ENCODE data around the gene SLC22A12. TPM values are rescaled to one million over a fixed set of nuclear protein-coding genes. Genes with fewer than 3 reads are reported as not detected.

SLC22A12 gene
- total RNA-seq, 2 donors from 2014 or later = not detected

- DNase-seq (ENCODE audit: low spot score) = peak; percentile 54
- intact Hi-C loops (cut with DNase I) = no loop called here
Observed at GRCh38 chr11:64561984-64562722, 28.9 kb upstream of the SLC22A12 start.

DNA sequence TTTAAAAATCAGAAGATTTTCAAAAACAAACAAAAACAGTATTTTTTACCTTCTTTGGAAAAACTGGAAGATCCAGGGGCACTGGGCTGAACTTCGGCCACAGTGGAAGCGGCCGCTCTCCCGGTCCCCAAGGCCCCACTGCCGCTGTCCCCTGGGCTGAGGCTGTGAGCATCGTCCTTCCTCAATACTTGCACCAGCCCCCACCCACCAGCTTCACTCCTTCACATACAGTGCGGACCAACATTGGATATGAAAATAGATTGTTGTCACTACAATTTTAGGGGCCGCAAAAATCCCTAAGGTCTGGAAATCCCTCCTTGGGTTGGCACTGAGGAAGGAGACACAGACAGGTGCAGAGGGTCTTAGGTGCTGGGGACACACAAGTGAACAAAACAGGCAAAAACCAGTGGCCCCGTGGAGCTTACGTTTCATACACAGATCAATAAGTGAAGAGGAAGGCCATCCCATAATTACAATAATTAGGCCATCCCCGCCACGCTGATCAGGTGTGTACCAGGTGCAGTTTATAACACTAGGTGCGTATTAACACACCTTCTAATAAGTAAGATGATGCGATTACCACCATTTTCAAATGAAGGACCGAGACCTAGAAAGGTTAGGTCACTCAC is 28.2 kb upstream of the SLC22A12 start:
- intact Hi-C loops (cut with DNase I) = no loop called here
- peak; percentile 42 for DNase-seq (ENCODE audit: low spot score)

- DNase-seq (ENCODE audit: low spot score) = peak; percentile 70
- intact Hi-C loops (cut with DNase I) = no loop called here
Observed at GRCh38 chr11:64563966-64564365, 27.1 kb upstream of the SLC22A12 start.

GRCh38 chr11:64564419-64564818 is 26.6 kb upstream of the SLC22A12 start:
- intact Hi-C loops (cut with DNase I) = no loop called here
- DNase-seq (ENCODE audit: low spot score) = no peak

DNA sequence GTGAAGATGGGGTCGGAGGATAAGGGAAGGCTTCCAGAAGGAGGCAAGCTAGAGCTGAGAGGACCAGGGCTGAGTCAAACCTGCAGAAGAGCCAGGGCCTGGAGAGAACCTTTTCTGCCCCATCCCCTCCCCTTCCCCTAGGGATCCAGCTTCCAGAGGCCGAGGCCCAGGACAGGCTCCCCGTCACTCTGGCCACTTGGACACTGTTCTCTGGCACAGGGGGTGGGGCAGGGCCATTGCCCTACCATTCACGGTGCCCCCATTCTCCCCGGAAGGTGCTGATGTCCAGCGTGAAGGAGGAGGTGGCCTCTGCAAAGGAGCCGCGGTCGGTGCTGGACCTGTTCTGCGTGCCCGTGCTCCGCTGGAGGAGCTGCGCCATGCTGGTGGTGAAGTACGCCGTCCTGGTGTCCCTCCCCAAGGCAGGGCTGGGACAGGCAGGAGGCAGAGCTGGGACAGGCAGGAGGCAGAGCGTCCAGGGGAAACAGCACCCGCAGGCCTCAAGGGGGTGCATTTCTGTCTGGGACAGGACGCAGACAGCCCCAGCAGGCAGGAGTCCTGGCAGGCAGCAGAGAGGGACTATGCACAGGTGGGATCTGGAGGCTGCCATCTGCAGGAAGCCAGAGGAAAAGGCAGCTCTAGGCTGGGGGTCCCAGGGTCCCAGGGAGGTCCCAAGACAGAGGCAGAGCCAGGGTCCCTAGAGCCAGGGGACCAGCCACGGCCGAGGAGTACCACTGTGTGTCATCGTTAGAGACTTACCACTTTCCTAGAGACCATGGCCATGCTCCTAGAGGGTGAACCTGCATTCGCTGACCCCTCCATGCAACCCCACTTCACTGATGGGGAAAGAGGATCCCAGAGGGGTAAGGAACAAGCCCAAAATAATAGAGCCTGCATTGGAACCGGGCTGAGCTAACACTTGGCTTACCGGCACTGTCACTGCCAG is 25.8 kb upstream of the SLC22A12 start:
- peak; percentile 73 for DNase-seq (ENCODE audit: low spot score)
- intact Hi-C loops (cut with DNase I) = no loop called here

DNA sequence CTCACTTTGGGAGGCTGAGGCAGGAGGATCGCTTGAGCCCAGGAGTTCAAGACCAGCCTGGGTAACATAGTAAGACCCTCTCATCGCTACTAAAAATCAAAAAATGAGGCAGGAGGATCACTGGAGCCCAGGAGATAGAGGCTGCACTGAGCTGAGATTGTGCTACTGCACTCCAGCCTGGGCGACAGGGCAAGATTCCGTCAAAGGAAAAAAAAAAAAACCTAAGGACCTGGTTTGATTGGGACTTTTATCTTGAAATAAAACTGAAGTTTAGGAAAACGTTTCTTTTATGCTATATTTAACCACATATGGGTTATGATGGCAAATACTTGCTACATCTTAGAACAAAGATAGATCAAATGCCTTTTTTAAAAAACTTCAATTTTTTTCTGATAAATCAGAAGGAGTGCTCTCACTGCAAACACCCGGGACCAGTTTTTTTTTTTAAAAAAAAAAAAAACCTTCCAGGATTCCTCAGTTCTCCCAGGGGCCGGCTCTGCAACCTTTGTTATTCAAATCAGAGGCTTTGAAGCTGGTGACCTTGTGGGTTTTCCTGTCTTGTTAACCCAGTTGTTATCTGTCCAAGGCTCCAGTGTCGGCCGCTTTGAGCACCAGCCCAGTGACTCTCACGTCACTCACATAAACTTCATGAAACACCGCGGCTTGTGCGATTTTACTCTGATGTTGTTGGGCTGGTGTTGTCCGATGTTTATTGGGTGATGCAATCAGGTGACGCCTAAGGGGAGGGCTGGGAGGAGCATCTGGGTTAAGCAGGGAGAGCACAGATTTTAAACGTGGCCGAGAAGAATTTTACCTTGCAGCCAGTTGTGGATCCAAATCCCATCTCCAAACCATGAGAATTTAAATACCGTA is 24.7 kb upstream of the SLC22A12 start:
- intact Hi-C loops (cut with DNase I) = no loop called here
- peak; percentile 73 for DNase-seq (ENCODE audit: low spot score)

DNA sequence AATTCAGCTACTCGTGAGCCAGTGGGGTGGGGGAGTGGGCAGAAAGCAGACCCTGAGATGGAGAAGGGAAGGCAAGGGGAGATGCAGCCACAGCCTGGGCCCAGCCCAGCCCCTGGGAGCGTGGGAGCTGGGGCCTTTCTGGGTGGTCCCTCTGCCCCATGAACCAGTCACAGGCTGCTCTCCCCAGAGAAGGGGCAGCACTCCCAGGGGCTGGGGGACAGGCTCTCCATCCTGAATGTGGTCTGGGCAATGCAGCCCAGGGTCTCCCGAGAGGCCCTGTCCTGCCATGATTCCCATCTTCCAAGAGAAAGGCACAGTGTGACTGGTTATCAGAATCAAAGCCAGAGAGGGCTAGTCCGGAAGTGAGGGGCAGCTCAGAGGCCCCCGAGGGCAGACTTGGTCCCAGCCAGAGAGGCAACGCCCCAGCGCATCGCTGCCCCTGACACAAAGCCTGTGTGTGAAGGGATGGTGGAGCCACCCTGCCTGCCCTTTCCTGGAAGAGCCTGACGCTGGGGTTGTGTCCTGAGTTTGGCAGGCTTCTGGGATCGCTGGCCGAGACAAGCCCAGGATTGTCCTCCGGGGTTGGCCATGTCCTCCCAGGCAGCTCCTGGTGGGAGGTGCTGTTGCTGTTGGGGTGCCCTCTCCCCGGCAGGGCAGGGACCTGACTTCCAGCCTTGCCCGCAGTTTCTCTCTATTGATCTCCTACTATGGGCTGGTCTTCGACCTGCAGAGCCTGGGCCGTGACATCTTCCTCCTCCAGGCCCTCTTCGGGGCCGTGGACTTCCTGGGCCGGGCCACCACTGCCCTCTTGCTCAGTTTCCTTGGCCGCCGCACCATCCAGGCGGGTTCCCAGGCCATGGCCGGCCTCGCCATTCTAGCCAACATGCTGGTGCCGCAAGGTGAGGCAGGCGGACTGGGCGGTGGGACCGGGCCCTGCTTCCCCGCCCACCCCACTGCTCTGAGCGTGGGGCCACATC is 23.8 kb upstream of the SLC22A12 start:
- intact Hi-C loops (cut with DNase I) = no loop called here
- DNase-seq (ENCODE audit: low spot score) = peak; percentile 75

DNA sequence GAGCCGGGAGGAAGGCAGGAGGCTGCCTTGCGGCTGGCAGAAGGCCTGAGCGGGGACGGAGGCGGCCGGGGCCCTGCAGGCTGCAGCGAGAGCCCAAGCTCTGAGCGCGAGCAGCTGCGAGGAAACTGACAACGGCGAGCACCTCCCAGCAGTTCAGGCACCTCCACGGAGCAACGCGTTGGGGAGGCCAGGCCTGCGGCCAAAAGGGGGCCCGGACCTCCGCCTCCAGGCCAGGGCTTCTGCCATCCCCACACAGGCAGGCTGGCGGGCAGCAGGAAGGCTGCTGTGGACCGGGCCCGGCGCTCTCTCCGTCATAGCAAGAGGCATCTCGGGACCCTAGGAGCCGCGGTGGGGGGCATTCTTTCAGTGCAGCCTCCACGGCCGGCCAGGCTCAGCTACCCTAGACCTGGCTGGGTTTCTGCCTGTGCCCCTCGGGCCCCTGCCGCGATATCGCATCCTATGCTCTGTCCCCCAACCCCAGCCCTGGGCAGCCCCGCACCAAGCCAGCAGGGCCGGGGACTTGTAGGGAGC is 22.9 kb upstream of the SLC22A12 start:
- DNase-seq (ENCODE audit: low spot score) = peak; percentile 78
- intact Hi-C loops (cut with DNase I) = no loop called here

GRCh38 chr11:64568584-64569140 is 22.4 kb upstream of the SLC22A12 start:
- DNase-seq (ENCODE audit: low spot score) = peak; percentile 5
- intact Hi-C loops (cut with DNase I) = no loop called here

GRCh38 chr11:64569300-64569970 is 21.6 kb upstream of the SLC22A12 start:
- intact Hi-C loops (cut with DNase I) = no loop called here
- peak; percentile 48 for DNase-seq (ENCODE audit: low spot score)

- intact Hi-C loops (cut with DNase I) = no loop called here
- peak; percentile 0 for DNase-seq (ENCODE audit: low spot score)
Observed at GRCh38 chr11:64570341-64570740, 20.7 kb upstream of the SLC22A12 start.

- DNase-seq (ENCODE audit: low spot score) = no peak
- intact Hi-C loops (cut with DNase I) = no loop called here
Observed at GRCh38 chr11:64571050-64571409, 20.0 kb upstream of the SLC22A12 start.

DNA sequence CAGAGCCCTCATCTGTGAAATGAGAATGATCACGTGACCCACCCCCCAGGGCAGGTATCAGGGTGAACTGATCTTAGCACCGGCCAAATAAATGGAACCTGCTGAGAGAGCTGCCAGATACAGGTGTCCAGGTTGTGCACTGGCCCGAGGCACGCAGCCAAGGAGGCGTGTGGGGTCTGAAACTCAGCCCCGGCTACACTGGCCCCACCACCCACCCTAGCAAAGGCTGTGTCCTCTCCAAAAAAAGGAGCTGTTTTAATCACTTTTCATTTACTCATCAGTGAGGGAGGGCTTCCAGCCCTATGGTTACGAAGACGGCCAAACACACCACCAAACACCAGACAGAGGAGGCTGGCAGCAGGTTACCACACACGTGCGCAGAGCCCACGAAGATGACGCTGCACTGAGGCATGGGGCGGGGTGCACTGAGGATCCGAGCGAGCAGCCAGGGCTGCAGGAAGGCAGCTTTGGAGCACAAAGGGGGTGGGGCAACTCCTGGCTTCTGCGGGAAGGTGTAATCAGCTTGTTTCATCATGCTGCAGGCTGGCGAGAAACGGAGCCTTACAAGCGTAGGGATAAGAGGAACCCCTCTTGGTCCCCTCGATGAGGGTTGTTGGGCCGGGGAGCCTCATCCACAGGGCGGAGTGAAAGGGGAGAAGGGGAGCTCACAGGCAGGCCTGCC is 19.5 kb upstream of the SLC22A12 start:
- intact Hi-C loops (cut with DNase I) = no loop called here
- DNase-seq (ENCODE audit: low spot score) = peak; percentile 66

- intact Hi-C loops (cut with DNase I) = no loop called here
- DNase-seq (ENCODE audit: low spot score) = peak; percentile 47
Observed at GRCh38 chr11:64572143-64572542, 18.9 kb upstream of the SLC22A12 start.

GRCh38 chr11:64577202-64577601 is 13.8 kb upstream of the SLC22A12 start:
- peak; percentile 5 for DNase-seq (ENCODE audit: low spot score)
- intact Hi-C loops (cut with DNase I) = no loop called here

DNA sequence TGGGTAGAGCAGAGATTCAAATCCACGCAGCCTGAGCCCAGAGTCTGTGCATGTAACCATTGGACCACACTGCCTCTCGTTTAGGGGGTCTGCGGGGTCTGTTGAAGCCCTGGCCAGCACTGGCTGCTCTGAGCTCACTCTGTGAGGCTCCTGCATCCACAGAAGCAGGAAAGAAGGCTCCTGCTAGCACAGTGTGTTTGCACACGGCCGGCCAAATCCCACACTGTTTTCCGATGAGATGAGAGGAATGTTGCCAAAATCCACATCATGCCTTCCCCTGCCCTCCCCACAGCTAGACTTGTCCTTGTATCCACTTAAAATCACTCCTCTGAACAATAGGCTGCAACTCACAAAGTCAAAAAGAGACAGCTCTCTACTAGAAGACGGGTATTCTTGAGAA is 10.6 kb upstream of the SLC22A12 start:
- intact Hi-C loops (cut with DNase I) = no loop called here

More for the DNA sequence above, 10.6 kb upstream of the SLC22A12 start:
- DNase-seq (ENCODE audit: low spot score) = peak; percentile 54
